ENCODE measurements around the gene ZNF575.

The ZNF575 gene

DNA sequence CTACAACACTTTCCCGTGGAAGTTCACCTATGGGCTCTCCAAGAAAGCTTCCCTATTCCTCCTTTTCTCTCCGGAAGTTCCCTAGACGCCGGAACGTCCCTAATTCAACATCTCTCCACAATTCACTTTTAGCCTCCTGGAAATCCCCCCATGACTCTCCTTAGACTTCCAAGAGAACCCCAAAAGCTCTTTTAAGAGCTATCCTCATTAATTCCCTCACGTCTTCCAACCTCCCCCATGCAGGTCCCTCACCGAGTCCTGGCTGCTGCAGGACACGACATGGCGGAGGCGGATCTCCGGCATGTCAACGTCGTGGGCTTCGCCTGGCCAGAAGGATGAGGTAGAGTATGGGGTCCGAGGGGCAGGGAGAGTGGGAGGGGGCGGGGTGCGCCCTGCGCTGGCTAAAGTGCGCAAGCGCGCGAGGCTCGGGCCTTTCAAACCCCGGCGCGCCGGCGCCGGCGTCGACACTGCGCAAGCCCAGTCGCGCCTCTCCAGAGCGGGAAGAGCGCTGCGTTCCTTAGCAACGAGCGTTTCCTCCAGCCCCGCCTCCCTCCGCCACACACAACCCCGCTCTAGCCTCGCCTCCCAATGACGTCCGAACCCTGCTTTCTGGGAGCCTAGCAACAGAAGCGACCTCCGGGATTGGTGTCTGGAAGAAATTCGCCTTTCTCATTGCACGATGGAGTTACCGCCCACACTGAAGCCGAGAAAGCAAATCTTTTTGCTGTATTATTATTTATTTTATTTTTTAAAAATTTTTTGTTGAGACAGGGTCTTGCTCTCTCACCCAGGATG lies 42.4 kb downstream of the ZNF575 start, which contains the start of the genes PINLYP and XRCC1:
PINLYP (plus strand) TSS at position 646 of the 795 bp plus-strand sequence. CDS start 1,391 bp downstream, outside the sequence.
XRCC1 (minus strand) TSS at position 372 of the 795 bp plus-strand sequence; CDS start at position 303, 69 bp downstream.
- peak; percentile 78 for DNase-seq

DNA sequence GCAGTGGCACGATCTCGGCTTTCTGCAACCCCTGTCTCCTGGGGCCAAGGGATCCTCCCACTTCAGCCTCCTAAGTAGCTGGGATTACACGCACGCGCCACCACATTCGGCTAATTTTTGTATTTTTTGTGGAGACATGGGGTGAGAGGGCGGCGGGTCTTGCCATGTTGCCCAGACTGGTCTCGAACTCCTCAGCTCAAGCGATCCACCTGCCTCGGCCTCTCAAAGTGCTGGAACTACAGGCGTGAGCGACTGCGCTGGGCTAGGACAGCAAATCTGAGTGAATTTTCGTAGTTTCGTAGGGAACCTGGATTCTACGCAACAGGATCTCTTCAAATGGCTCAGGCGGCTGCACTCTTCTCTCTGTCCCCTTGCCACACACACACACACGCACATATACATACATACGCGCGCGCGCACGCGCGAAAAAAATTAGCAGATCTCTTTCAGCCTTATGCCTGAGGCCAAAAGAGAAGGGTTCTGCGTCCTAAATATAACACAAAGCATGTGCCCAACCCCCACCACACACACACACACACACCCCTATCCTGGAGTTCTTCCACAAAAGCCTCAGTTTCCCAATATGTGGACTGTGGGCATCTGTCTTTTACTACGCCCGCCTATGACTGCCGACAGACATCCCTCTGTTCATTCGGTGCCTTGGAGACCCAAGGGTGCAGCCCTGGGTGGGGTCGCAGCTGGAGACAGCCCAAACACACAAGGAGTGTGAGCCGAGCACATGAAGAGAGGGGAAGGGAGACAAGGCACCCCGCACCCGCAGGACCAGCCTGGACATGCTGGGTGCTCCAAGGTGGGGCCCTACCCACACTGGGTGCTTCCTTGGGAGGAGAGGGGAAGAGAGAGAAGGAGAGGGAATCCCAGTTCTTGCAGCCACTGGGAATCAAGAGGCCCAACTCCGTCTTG lies 43.2 kb downstream of the ZNF575 start:
- no peak for DNase-seq

- DNase-seq: no peak
Measured at GRCh38 chr19:43578787-43579186, 45.8 kb downstream of the ZNF575 start.

- no peak for DNase-seq
Measured at GRCh38 chr19:43581467-43581866, 48.5 kb downstream of the ZNF575 start.

GRCh38 chr19:43582495-43582894 lies 49.5 kb downstream of the ZNF575 start:
- DNase-seq: no peak

GRCh38 chr19:43584484-43584883 lies 51.5 kb downstream of the ZNF575 start:
- no peak for DNase-seq
